ENCODE results near the gene SERPINE1.
A peak's percentile ranks its signal among the peaks of the same experiment; 100 is the strongest.

Gene SERPINE1

GRCh38 chr7:101114492-101114891 is 12.4 kb upstream of the SERPINE1 start:
- no peak overlapping the region for H3K18ac ChIP-seq (ENCODE audit: low read length)
- H2BK5ac ChIP-seq (ENCODE audit: low read length): no peak overlapping the region
- peaks cover 0 to 2% of the 10 kb centered on the region in 2 donors for H3K4me1 ChIP-seq (ENCODE audit: control insufficient read depth in 2 of 2, insufficient read depth in 1 of 2, low read depth in 1 of 2, low read length in 2 of 2)
- H2BK12ac ChIP-seq (ENCODE audit: low read length): no peak overlapping the region
- no peak overlapping the region for H3K27ac ChIP-seq (replicated peaks; ENCODE audit: low read length)
- no peak overlapping the region for H3K4me3 ChIP-seq (ENCODE audit: low read length in 2 of 2)
- H3K9me3 ChIP-seq (replicated peaks in 1 of 2; ENCODE audit: control insufficient read depth in 2 of 2, insufficient read depth in 1 of 2, low read depth in 1 of 2, low read length in 2 of 2): no peaks in the 10 kb centered on the region
- DNase-seq (ENCODE audit: low spot score): no peak
- no peak overlapping the region for H3K9ac ChIP-seq (ENCODE audit: low read depth, low read length, poor library complexity)
- no peak overlapping the region for H4K8ac ChIP-seq (ENCODE audit: low read depth, low read length)
- H3K36me3 ChIP-seq (replicated peaks in 1 of 2; ENCODE audit: control insufficient read depth in 2 of 2, insufficient read depth in 2 of 2, low read length in 2 of 2): no peaks in the 10 kb centered on the region
- H3K14ac ChIP-seq (ENCODE audit: low read length): no peak overlapping the region
- H2AFZ ChIP-seq (ENCODE audit: low read length): peak overlapping the region; percentile 56
- no peak overlapping the region for H3K4ac ChIP-seq (ENCODE audit: low read length)
- H2AK5ac ChIP-seq (ENCODE audit: low read depth, low read length): no peak overlapping the region
- no peaks in the 10 kb centered on the region for H3K27me3 ChIP-seq (ENCODE audit: control insufficient read depth in 3 of 3, insufficient read depth in 3 of 3, low read depth in 1 of 3, low read length in 3 of 3)
- H4K91ac ChIP-seq (ENCODE audit: low read depth, low read length, poor library complexity): no peak overlapping the region
- H3K23ac ChIP-seq (ENCODE audit: low read depth, low read length, poor library complexity): no peak overlapping the region
- WGBS, 2 donors (ENCODE audit: extremely low coverage in 2 of 2, insufficient read length in 2 of 2, insufficient replicate concordance in 1 of 2): no CpG with 5 or more reads among the region's 8 CpGs
- H2BK15ac ChIP-seq (ENCODE audit: low read length): no peak overlapping the region
- no peak overlapping the region for H3K4me2 ChIP-seq (ENCODE audit: insufficient read depth, low read length, poor library complexity, severe bottlenecking)
- no peaks in the 10 kb centered on the region for H3K79me1 ChIP-seq (ENCODE audit: low read depth, low read length)
- no peak overlapping the region for H2BK120ac ChIP-seq (ENCODE audit: low read depth, low read length)

- Histone ChIP-seq H2BK15ac (ENCODE audit: low read length) (no peak overlapping the region), H3K14ac (ENCODE audit: low read length) (no peak overlapping the region), H3K27me3 (ENCODE audit: control insufficient read depth in 3 of 3, insufficient read depth in 3 of 3, low read depth in 1 of 3, low read length in 3 of 3) (no peaks in the 10 kb centered on the region), H3K4ac (ENCODE audit: low read length) (no peak overlapping the region), H3K4me2 (ENCODE audit: insufficient read depth, low read length, poor library complexity, severe bottlenecking) (no peak overlapping the region), H3K9ac (ENCODE audit: low read depth, low read length, poor library complexity) (no peak overlapping the region), H2AK5ac (ENCODE audit: low read depth, low read length) (no peak overlapping the region), H3K18ac (ENCODE audit: low read length) (no peak overlapping the region), H3K27ac (replicated peaks; ENCODE audit: low read length) (no peak overlapping the region), H3K79me1 (ENCODE audit: low read depth, low read length) (no peaks in the 10 kb centered on the region), H2AFZ (ENCODE audit: low read length) (no peak overlapping the region), H4K91ac (ENCODE audit: low read depth, low read length, poor library complexity) (no peak overlapping the region), H3K36me3 (replicated peaks in 1 of 2; ENCODE audit: control insufficient read depth in 2 of 2, insufficient read depth in 2 of 2, low read length in 2 of 2) (no peaks in the 10 kb centered on the region), H4K8ac (ENCODE audit: low read depth, low read length) (no peak overlapping the region), H3K23ac (ENCODE audit: low read depth, low read length, poor library complexity) (no peak overlapping the region), H2BK5ac (ENCODE audit: low read length) (no peak overlapping the region), H3K9me3 (replicated peaks in 1 of 2; ENCODE audit: control insufficient read depth in 2 of 2, insufficient read depth in 1 of 2, low read depth in 1 of 2, low read length in 2 of 2) (no peaks in the 10 kb centered on the region), H3K4me1 (ENCODE audit: control insufficient read depth in 2 of 2, insufficient read depth in 1 of 2, low read depth in 1 of 2, low read length in 2 of 2) (peaks cover 0 to 2% of the 10 kb centered on the region in 2 donors), H2BK12ac (ENCODE audit: low read length) (peak overlapping the region; percentile 31), H2BK120ac (ENCODE audit: low read depth, low read length) (no peak overlapping the region), H3K4me3 (ENCODE audit: low read length in 2 of 2) (no peak overlapping the region)
- DNase-seq (ENCODE audit: low spot score): no peak
- no CpG with 5 or more reads among the region's 3 CpGs for WGBS, 2 donors (ENCODE audit: extremely low coverage in 2 of 2, insufficient read length in 2 of 2, insufficient replicate concordance in 1 of 2)
These were observed 11.7 kb upstream of the SERPINE1 start for GRCh38 chr7:101115215-101115614.

- peak overlapping the region; percentile 86 for H3K18ac ChIP-seq (ENCODE audit: low read length)
- no peak overlapping the region for H3K4me2 ChIP-seq (ENCODE audit: insufficient read depth, low read length, poor library complexity, severe bottlenecking)
- H2BK5ac ChIP-seq (ENCODE audit: low read length): peak overlapping the region; percentile 53
- no peak overlapping the region for H3K4ac ChIP-seq (ENCODE audit: low read length)
- peaks cover 1 to 3% of the 10 kb centered on the region in 2 donors for H3K4me1 ChIP-seq (ENCODE audit: control insufficient read depth in 2 of 2, insufficient read depth in 1 of 2, low read depth in 1 of 2, low read length in 2 of 2)
- peak overlapping the region; percentile 86 for H3K23ac ChIP-seq (ENCODE audit: low read depth, low read length, poor library complexity)
- H2AFZ ChIP-seq (ENCODE audit: low read length): no peak overlapping the region
- no peak overlapping the region for H2BK15ac ChIP-seq (ENCODE audit: low read length)
- H4K8ac ChIP-seq (ENCODE audit: low read depth, low read length): no peak overlapping the region
- H3K27me3 ChIP-seq (ENCODE audit: control insufficient read depth in 3 of 3, insufficient read depth in 3 of 3, low read depth in 1 of 3, low read length in 3 of 3): no peaks in the 10 kb centered on the region
- peak overlapping the region; percentile 70 for H2AK5ac ChIP-seq (ENCODE audit: low read depth, low read length)
- no peaks in the 10 kb centered on the region for H3K36me3 ChIP-seq (replicated peaks in 1 of 2; ENCODE audit: control insufficient read depth in 2 of 2, insufficient read depth in 2 of 2, low read length in 2 of 2)
- no peak overlapping the region for H2BK120ac ChIP-seq (ENCODE audit: low read depth, low read length)
- H2BK12ac ChIP-seq (ENCODE audit: low read length): peak overlapping the region; percentile 82
- no peak overlapping the region for H3K4me3 ChIP-seq (ENCODE audit: low read length in 2 of 2)
- no peaks in the 10 kb centered on the region for H3K79me1 ChIP-seq (ENCODE audit: low read depth, low read length)
- H3K9ac ChIP-seq (ENCODE audit: low read depth, low read length, poor library complexity): no peak overlapping the region
- H3K9me3 ChIP-seq (replicated peaks in 1 of 2; ENCODE audit: control insufficient read depth in 2 of 2, insufficient read depth in 1 of 2, low read depth in 1 of 2, low read length in 2 of 2): no peaks in the 10 kb centered on the region
- no peak overlapping the region for H3K27ac ChIP-seq (replicated peaks; ENCODE audit: low read length)
- no peak for DNase-seq (ENCODE audit: low spot score)
- H3K14ac ChIP-seq (ENCODE audit: low read length): peak overlapping the region; percentile 56
- no peak overlapping the region for H4K91ac ChIP-seq (ENCODE audit: low read depth, low read length, poor library complexity)
- no CpG with 5 or more reads among the region's 10 CpGs for WGBS, 2 donors (ENCODE audit: extremely low coverage in 2 of 2, insufficient read length in 2 of 2, insufficient replicate concordance in 1 of 2)
These were observed 10.0 kb upstream of the SERPINE1 start for GRCh38 chr7:101116898-101117297.

- peaks cover 7 to 9% of the 10 kb centered on the region in 2 donors for H3K4me1 ChIP-seq (ENCODE audit: control insufficient read depth in 2 of 2, insufficient read depth in 1 of 2, low read depth in 1 of 2, low read length in 2 of 2)
- H4K8ac ChIP-seq (ENCODE audit: low read depth, low read length): no peak overlapping the region
- no peak overlapping the region for H3K18ac ChIP-seq (ENCODE audit: low read length)
- WGBS, 2 donors (ENCODE audit: extremely low coverage in 2 of 2, insufficient read length in 2 of 2, insufficient replicate concordance in 1 of 2): no CpG with 5 or more reads among the region's 3 CpGs
- no peak overlapping the region for H3K4ac ChIP-seq (ENCODE audit: low read length)
- H3K14ac ChIP-seq (ENCODE audit: low read length): no peak overlapping the region
- DNase-seq (ENCODE audit: low spot score): no peak
- H2BK12ac ChIP-seq (ENCODE audit: low read length): no peak overlapping the region
- no peak overlapping the region for H3K4me2 ChIP-seq (ENCODE audit: insufficient read depth, low read length, poor library complexity, severe bottlenecking)
- no peak overlapping the region for H4K91ac ChIP-seq (ENCODE audit: low read depth, low read length, poor library complexity)
- H2BK15ac ChIP-seq (ENCODE audit: low read length): no peak overlapping the region
- no peak overlapping the region for H3K9ac ChIP-seq (ENCODE audit: low read depth, low read length, poor library complexity)
- H2AFZ ChIP-seq (ENCODE audit: low read length): no peak overlapping the region
- no peak overlapping the region for H3K27ac ChIP-seq (replicated peaks; ENCODE audit: low read length)
- H3K23ac ChIP-seq (ENCODE audit: low read depth, low read length, poor library complexity): no peak overlapping the region
- no peak overlapping the region for H3K4me3 ChIP-seq (ENCODE audit: low read length in 2 of 2)
- no peaks in the 10 kb centered on the region for H3K9me3 ChIP-seq (replicated peaks in 1 of 2; ENCODE audit: control insufficient read depth in 2 of 2, insufficient read depth in 1 of 2, low read depth in 1 of 2, low read length in 2 of 2)
- H2BK5ac ChIP-seq (ENCODE audit: low read length): no peak overlapping the region
- H2BK120ac ChIP-seq (ENCODE audit: low read depth, low read length): no peak overlapping the region
- no peak overlapping the region for H2AK5ac ChIP-seq (ENCODE audit: low read depth, low read length)
- H3K79me1 ChIP-seq (ENCODE audit: low read depth, low read length): no peaks in the 10 kb centered on the region
- no peaks in the 10 kb centered on the region for H3K36me3 ChIP-seq (replicated peaks in 1 of 2; ENCODE audit: control insufficient read depth in 2 of 2, insufficient read depth in 2 of 2, low read length in 2 of 2)
- H3K27me3 ChIP-seq (ENCODE audit: control insufficient read depth in 3 of 3, insufficient read depth in 3 of 3, low read depth in 1 of 3, low read length in 3 of 3): no peaks in the 10 kb centered on the region
These were observed 8.0 kb upstream of the SERPINE1 start for GRCh38 chr7:101118856-101119255.

Measured in neuronal stem cell (in vitro differentiated cells).